Fibroblast of skin of right quadriceps (primary cell): ENCODE results near the gene HNRNPUL2.

Source experiments
- DNase-seq: peaks from one replicate; pipeline ENCODE4 v3.0.0-alpha.2; 2013

Gene HNRNPUL2

DNA sequence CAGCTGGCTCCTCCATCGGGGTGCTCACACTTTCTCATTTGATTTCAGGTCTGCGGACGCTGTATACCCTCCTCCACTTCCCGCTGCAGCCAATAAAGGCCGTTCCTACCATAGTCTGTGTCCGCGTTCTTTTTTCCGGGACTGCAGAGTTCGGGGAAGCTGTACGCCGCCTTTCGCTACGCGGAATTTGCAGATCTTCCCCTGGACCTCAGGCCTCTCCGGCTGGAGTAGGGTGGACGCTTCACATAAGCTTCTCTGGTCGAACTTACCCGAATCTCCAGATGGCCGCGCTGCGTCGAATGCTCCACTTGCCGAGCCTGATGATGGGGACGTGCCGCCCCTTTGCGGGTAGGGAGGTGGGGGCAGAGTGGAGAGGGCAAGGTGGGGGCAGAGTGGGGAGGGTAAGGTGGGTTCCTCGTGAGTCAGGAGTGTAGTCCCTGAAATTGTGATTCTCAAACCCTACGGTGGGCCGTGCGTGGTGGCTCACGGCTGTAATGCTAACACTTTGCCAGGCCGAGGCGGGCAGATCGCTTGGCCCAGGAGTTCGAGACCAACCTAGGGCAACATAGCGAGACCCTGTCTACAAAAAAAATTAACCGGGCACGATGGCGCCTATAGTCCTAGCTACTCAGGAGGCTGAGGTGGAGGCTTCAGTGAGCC, 61.5 kb downstream of the HNRNPUL2 start:
- DNase-seq = peak; percentile 44

DNA sequence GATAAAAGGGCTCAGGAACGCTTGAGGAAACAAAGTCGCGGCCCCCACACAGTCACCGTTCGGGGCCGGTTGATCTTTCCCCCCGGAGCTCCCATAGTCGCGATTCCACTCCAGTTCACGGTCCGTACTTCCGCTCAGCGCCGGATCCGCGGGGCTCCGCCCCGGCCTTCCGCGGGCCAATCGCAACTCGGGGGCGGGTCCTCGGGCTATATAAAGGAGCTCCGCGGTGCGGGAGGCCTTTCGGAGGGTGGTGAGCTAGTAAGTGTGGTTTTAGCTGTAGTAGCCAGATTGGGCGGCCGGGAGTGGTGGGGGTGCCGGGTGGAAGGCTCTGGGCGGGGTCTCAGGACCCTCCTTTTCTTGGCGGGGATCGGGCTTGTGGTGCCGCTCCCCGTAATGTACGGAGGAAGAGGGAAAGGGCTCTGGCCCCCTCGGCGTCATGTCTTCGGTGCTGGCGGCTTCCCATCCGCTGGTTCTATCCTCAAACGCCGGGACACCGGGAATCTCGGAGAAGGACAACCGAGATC, 62.1 kb downstream of the HNRNPUL2 start, which contains the start of the genes C11orf98 and CSKMT:
Gene C11orf98 (minus strand): TSS at position 136 of the 524 bp plus-strand sequence. CDS start 41 bp downstream, at position 95.
Gene CSKMT (plus strand): TSS at position 238 of the 524 bp plus-strand sequence. CDS start 568 bp downstream, outside the sequence.
- peak; percentile 94 for DNase-seq

DNA sequence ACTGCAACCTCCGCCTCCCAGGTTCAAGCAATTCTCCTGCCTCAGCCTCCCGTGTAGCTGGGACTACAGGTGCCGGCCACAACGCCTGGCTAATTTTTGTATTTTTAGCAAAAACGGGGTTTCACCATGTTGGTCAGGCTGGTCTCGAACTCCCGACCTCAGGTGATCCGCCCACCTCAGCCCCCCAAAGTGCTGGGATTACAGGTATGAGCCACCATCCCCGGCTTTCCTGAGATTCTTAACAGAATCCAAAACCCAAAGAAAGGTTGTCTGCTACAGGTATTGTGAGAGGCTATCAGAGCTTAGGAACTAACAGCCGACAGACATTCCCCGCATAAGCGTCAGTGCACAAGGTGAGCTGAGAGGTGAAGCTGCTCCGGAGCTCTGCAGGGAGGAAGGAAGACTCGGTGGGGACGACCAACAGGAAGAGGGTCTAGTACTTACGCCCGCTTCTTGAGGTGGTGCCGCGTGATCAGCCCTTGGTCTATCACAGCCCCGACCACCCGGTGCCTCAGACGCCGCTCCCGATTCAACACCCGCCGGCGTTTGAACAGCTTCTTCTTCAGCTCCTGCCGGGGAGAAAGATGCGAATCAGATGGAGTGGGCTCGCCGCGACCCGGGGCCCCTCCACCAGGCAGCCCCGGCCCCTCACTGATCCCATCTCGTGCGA, 62.7 kb downstream of the HNRNPUL2 start:
- no peak for DNase-seq
